GM12891 (cell line): ENCODE measurements around the gene KCND1.

Source experiments
- DNase-seq: peaks from one replicate; pipeline ENCODE4 v3.0.0; 2011; ENCODE audit warnings: low spot score; ENCODE audit not compliant: insufficient read length
- FAIRE-seq: peaks from 2 replicates; lab custom pipeline; 2011; peaks lifted over from hg19 to GRCh38; lab: Jason Lieb, UNC
- PAX5 ChIP-seq: IDR thresholded peaks from 2 replicates; pipeline ENCODE4 v1.6.1; 2011; ENCODE audit warnings: low read length, moderate library complexity, mild to moderate bottlenecking; ENCODE audit not compliant: insufficient read depth, severe bottlenecking
- POLR2A ChIP-seq: IDR thresholded peaks from 2 replicates; pipeline ENCODE4 v1.6.1; 2011; ENCODE audit warnings: low read depth, low read length, control low read depth
- POLR2AphosphoS5 ChIP-seq: IDR thresholded peaks from 2 replicates; pipeline ENCODE4 v1.6.1; 2011; ENCODE audit warnings: low read depth, low read length, control low read depth
- POU2F2 ChIP-seq: IDR thresholded peaks from 2 replicates; pipeline ENCODE4 v1.6.1; 2011; ENCODE audit warnings: low read depth, mild to moderate bottlenecking, control low read depth, low read length, moderate library complexity
- SPI1 ChIP-seq: IDR thresholded peaks from 2 replicates; pipeline ENCODE4 v1.6.1; 2011; ENCODE audit warnings: low read depth, low read length, control low read depth
- TAF1 ChIP-seq: IDR thresholded peaks from 2 replicates; pipeline ENCODE4 v1.6.1; 2011; ENCODE audit warnings: low read depth, low read length, control low read depth

KCND1 gene

DNA sequence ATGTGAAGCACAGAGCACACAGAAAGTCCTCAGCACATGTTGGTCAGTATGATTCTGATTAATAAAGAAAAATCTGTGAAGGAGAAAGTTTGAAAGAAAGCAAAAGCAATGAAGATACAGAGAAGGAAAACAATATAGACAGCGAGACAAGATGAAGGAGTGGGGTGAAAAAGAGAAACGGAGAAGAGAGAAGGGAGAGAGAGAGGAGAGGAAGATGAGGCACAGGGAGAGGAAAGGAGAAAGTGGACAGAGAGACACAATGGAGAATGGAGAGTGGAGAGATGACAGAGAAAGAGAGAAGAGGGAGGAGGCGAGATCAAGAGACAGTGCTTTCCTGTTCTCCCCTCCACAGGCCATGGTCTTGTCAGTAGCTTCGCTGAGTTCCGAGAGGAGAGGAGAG, 3.9 kb upstream of the KCND1 start:
- FAIRE-seq (no peak), DNase-seq (no peak)
- TF ChIP-seq POU2F2 = no peak
- no peak for TF ChIP-seq POLR2A
- TF ChIP-seq PAX5 = no peak
- TF ChIP-seq POLR2AphosphoS5 = no peak

DNA sequence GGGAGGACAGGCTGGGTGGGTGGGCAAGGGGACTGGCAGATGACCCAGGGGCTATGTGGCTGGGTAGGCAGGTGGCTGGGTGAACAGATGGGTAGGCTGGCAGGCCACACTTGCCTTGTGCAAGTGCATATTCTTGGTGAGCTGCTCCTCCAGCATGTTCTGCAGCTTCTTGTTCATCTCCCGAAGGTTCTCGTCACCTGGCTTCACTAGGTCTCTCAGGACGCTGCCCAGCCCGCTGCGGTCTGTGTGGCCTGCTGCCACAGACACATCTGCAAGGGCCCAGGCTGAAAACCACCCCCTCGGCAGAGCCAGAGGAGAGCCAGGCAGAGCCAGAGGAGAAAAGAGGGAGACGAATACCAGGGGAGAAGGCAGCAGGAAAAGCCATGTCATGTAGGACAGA, 3.4 kb upstream of the KCND1 start:
- no peak for FAIRE-seq
- no peak for DNase-seq
- no peak for TF ChIP-seq PAX5
- TF ChIP-seq TAF1 = no peak
- TF ChIP-seq POLR2AphosphoS5 = no peak

DNA sequence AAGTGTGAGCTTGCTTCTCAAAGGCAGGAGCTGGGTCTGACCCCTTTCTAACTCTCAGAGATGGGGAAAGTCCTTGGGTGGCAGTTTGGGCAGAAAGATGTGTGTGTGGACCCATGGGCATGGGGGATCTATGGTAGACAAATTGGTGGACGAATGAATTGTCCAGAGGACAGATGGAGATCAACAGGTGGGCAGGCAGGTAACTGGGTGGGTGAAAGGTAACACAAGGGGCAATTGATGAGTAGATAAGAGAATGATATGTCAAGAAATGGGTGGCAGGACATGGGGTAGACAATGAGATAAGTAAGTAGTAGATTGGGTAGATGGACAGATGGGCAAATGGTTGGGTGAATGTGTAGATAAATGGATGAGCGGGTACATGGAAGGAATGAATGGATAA, 2.9 kb upstream of the KCND1 start:
- TF ChIP-seq TAF1 (no peak), POLR2A (no peak), PAX5 (no peak), SPI1 (no peak), POU2F2 (no peak), POLR2AphosphoS5 (no peak)
- FAIRE-seq (no peak), DNase-seq (no peak)

DNA sequence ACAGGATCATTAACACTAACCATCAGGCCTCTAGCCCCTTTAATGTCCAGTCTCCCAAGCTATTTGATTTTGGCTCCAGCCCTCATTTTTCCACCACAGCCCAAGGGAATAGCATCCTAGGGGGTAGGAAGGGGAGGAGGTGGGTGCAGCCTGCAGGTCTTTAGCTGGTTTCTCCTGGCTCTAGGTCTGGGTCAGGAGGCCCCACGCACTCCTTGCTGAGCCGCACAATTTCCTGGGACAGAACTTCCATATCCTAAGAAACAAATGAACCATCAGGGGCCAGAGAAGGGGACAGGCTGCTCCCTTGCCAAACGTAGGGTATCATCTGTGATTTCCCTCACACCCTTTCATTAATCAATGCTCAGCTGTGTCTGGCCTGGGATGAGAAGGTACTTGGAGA, 2.4 kb upstream of the KCND1 start:
- FAIRE-seq (no peak), DNase-seq (no peak)
- no peak for TF ChIP-seq PAX5
- TF ChIP-seq POU2F2 = no peak
- TF ChIP-seq SPI1 = no peak
- no peak for TF ChIP-seq POLR2A
- TF ChIP-seq POLR2AphosphoS5 = no peak
- no peak for TF ChIP-seq TAF1

DNA sequence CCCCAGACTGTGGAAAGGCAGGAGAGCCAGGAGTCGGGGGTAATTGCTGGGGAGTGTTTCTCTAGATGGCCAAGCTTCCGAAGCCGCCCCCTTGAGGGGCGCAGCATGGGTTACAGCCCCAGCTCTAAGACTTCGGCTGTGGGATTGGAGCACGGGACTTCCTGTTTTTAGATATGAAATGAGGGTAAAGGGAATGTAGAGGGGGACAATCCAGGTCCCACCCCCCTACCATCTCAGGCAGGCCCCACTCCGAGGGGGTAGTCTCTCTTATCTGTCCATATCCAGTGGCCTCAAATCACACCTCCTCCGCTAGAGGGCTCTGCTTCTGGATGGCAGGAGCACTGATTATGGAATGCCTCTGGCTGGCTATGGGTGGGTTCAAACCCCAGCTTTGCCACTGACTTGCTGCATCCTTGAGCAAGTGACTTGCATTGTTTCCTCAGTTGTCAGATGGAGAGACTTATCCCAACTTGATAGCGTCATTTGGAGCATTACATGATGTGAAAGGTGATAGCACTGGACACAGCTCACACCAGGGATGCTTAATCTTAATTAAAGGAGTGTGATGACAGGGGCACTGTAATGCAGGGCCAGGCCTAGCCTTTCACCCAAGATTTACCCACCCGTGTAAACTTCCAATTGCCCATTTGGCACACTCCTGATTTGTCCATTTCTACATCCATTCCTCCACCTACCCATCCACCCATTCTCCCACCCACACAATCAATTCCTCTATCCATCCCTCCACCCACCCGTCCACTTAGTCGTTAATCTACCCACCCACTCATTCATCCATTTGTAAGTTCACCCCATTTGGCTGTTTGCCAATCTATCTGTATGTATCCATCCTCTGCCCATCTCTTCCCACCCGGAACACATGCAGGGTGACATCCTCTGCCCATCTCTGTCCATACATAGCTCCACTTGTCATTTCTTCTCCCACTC, 848 bp upstream of the KCND1 start:
- peak; percentile 83 for FAIRE-seq
- peak; percentile 30 for DNase-seq
- TF ChIP-seq SPI1 (peak; percentile 31; the same call in 1 of the 2 replicates), TAF1 (no peak)

DNA sequence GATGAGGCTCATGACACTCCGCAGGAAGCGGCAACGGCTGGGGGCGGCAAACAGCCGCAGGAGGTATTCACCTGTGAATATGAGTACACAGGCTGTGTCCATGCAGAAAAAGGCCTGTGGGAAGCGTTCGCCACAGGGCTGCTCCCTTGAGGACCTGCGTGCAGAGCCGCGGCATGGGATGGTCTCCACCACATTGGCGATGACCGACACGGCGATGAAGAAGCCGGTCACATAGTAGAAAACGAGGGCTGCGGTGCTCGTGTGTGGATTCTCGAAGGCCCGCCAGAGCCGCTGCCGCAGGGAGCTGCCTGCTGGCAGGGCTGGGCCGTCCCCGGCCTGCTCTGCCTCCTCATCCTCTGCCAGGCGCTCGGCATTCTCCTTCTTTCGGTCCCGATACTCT, 2.2 kb downstream of the KCND1 start:
- FAIRE-seq (no peak), DNase-seq (no peak)
- TF ChIP-seq POU2F2 = no peak
- no peak for TF ChIP-seq PAX5
- no peak for TF ChIP-seq POLR2AphosphoS5
- TF ChIP-seq POLR2A = no peak
- no peak for TF ChIP-seq SPI1
- TF ChIP-seq TAF1 = no peak

DNA sequence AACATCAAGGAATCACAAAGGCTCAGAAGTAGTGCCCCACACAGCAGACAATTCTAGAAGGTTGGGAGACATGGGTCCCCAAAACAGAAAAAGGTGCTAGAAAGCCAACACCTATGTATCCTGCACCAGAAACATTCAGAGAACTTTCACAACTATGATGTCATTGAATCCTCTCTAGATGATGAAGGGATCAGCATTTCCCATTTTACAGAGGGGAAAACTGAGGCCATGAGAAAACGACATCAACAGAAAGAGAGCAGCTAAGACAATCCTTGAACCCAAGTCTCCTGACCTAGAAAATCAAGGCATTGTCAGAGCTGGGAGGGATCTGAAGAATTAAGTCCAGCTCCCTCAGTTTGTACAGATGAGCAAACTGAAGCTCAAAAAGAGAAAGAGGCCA, 3.3 kb downstream of the KCND1 start:
- TF ChIP-seq POU2F2 (no peak), POLR2AphosphoS5 (no peak), PAX5 (no peak), TAF1 (no peak), POLR2A (no peak), SPI1 (no peak)
- FAIRE-seq (no peak), DNase-seq (no peak)

DNA sequence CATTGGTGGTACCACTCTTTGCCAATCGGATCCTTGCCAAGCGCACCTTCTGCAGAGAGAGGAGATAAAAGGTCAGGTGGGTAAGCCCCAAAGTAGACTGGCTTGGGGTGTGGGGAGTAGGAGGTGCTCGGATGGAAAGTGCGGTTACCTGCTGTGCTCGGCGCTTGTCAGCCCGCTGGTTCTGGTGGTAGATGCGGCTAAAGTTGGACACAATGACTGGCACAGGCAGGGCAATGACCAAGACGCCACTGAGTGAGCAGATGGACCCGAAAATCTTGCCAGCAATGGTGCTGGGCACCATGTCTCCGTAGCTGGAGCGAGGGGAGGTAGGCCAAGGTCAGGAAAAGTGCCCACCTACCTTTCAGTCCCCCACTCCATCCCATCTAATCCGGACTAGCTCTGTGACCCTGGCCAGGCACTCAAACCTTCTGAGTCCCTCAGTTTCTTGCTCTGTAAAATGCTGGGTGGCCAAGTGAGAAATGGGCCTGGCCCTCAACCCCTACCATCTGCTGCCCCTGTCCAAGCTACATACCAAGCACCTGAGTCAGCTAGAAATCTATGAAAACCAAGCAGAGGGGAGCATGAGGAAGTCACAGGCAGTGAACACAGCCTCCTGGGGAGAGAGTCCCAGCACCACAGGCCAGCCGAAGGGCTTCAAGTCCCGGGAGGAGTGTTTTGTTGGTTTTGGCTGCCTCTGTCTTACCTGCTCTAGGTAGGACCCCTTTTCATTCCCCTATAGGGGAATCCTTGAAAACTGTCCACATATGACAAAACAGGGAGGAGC, 4.7 kb downstream of the KCND1 start:
- DNase-seq = no peak
- TF ChIP-seq PAX5 (no peak), TAF1 (no peak), POU2F2 (no peak), POLR2A (no peak), SPI1 (no peak), POLR2AphosphoS5 (no peak)
- FAIRE-seq = no peak

DNA sequence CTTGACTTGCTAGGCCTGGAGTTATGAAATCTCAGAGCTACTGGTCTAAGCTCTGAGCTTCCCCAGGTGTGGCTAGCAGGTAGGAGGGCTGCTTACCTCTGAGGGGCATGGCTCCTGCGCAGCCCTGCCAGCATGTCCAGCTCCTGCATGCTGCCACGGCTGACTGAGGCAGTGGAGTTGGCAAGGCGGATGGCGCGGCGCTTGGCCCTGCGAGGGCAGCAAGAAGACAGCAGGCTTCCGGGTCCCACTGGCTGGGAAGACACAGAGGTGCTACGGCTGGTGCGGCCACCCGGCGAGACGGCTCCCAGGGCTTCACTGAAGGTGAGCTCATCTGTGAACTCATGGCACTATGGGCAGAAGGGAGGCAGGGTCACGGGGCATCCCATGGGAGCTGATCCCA, 5.7 kb downstream of the KCND1 start:
- DNase-seq (no peak), FAIRE-seq (no peak)
- TF ChIP-seq POLR2A (no peak), PAX5 (no peak), POU2F2 (no peak), SPI1 (no peak), TAF1 (no peak), POLR2AphosphoS5 (no peak)
